NOMO-1 treated with DMSO at 0.1 percent for 48 hours (cell line): ENCODE results near the gene FADD.

Experiments used
- DNase-seq: peaks from one replicate; lab custom pipeline; 2025; ENCODE audit not compliant: unreplicated experiment; lab: John Stamatoyannopoulos, UW

Gene FADD

GRCh38 chr11:70230840-70231710, 28.0 kb downstream of the FADD start:
- no peak for DNase-seq

DNA sequence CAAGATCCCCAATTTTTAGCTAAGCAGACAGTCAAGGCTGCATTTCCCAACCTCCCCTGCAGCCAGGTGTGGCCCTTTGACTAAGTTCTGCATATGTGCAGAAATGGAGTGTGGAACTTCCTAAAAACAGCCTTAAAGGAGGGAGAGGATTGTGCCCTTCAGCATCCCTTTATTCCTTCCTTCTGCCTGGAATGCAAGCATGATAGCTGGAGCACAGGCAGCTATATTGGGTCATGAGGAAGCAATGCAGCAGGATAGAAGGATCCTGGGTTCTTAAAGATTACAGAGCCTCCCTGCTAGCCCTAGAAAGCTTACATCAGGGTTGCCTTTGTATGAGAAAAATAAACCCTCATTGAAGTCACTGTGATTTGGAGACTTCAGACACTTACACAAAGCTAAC, 29.9 kb downstream of the FADD start:
- no peak for DNase-seq

GRCh38 chr11:70233511-70233934, 30.4 kb downstream of the FADD start:
- DNase-seq = no peak

GRCh38 chr11:70233962-70234361, 30.9 kb downstream of the FADD start:
- DNase-seq = no peak

DNA sequence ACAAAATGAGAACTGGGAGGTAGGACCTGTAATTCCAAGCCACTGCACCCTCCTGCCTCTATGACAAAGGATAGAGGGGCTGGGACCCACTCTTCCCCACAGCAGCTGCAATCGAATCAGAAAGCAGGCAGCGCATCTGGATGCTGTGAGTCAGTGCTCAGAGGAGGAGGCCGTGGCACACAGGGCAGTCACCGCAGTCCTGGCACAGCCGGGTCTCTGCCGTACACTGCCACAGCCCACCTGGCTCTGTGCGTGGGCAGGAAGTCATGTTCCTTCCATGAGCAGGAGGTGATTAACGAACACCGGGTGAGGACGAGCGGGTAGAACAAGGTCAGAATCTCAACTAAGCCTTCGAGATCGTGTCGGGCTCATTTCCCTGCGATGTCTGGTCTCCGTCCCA, 37.2 kb downstream of the FADD start:
- no peak for DNase-seq

- no peak for DNase-seq
Observed at GRCh38 chr11:70241709-70242108, 38.6 kb downstream of the FADD start.

- no peak for DNase-seq
Observed at GRCh38 chr11:70242885-70243284, 39.8 kb downstream of the FADD start.

DNA sequence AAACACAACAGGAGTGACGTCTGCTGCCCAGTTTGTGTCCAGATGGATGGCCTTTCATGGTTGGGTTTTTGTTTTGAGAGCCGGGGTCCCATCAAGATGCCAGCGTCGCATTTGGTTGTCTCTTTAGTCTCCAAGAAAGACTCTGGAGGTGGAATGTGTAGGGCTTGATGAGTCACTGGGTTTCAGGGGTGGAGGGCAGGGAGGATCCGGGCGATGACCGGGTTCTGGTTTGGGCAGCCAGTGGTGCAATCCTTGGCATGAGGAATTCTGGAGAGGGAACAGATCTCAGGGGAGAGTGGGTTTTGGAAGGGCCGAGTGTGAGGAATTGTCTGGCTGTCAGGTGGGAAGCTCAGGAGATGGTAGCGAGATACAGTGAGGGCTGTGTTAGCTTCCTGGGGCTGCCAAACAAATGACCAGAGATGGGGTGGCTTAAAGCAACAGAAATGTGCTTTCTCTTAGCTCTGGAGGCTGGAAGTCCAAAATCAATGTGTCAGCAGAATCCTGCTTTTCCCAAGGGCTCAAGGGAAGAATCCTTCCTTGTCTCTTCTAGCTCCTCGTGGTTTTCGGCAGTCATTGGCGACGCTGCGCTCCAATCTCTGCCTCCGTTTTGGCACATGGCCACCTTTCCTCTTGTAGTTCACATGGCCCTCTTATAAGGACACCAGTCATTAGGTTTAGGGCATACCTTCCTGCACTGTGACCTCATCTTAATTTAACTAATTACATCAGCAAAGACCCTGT, 41.0 kb downstream of the FADD start:
- DNase-seq = no peak

- no peak for DNase-seq
Observed at GRCh38 chr11:70244698-70245097, 41.6 kb downstream of the FADD start.

DNA sequence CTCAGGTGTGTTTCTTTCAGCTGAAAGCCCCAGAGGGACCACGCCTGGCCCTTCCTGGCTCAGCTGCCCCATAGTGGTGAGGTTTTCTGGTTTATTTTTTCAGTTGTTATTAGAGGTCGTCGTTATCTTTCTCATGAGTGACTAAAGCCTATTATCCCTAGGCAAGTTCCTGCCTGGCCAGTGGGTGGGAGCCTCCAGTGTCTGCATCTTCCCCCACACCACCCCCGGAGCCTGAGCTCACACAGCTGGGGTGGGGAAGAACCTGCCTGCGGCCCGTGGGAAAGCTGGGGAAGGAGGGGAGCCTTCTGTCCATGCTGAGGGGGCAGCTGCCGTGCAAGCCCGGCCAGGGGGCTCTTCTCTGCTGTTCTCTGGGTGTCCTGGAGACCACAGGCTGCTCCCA, 43.1 kb downstream of the FADD start:
- DNase-seq = no peak

- no peak for DNase-seq
Observed at GRCh38 chr11:70247042-70247709, 44.1 kb downstream of the FADD start.

DNA sequence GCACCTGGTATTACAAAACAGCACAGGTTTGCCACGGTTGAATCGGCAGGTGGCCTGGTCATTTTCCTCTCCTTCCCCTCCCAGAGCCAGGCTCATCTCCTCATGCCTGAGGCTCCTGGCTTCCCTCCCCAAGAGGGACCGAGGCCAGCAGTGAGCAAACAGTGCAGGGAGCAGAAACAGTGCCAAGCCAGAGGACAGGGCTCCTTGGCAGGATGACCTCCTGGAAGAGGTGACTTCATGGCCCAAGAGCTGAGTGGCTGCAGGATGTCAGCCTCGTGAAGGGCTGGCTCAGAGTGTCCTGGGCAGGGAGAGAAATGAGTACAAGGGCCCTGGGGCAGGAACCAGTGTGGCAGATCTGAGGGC, 44.6 kb downstream of the FADD start:
- no peak for DNase-seq

DNA sequence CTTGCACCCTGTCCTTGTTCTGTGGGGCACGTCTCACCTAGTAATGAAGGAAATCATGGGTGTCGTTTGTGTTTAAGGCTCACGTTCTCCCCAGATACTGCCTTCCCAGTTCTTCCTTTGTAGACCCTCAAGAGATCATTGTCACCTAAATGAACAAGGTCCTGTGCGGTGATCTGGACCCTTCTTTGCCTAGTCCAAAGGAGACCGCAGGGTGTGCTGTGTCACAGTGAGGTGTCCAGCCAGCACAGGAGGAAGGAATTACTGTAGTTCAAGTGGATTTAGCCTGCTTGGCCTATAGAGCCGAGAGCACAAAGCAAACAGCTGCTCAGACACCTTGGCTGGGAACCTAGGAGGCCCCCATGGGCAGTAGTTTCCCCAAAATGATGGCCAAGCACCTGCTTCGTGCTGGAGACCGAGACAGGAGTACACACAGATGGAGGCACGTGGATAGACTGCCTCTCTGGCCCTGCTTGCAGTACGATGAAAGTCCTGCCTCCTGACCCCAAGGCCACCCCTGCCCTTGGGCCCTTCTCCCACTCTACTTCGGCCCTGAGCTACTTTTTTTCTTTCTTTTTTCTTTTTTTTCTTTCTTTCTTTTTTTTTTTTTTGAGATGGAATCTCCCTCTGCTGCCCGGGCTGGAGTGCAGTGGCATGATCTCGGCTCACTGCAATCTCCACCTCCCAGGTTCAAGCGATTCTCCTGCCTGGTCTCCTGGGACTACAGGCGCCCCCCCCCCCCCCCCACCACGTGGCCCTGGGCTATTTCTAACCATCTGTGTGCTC, 48.0 kb downstream of the FADD start:
- no peak for DNase-seq

- no peak for DNase-seq
Observed at GRCh38 chr11:70251659-70252321, 48.7 kb downstream of the FADD start.

- no peak for DNase-seq
Observed at GRCh38 chr11:70252844-70253243, 49.7 kb downstream of the FADD start.

GRCh38 chr11:70255477-70256116, 52.5 kb downstream of the FADD start:
- DNase-seq = no peak
